ENCODE data around the gene CEMP1.

The CEMP1 gene

DNA sequence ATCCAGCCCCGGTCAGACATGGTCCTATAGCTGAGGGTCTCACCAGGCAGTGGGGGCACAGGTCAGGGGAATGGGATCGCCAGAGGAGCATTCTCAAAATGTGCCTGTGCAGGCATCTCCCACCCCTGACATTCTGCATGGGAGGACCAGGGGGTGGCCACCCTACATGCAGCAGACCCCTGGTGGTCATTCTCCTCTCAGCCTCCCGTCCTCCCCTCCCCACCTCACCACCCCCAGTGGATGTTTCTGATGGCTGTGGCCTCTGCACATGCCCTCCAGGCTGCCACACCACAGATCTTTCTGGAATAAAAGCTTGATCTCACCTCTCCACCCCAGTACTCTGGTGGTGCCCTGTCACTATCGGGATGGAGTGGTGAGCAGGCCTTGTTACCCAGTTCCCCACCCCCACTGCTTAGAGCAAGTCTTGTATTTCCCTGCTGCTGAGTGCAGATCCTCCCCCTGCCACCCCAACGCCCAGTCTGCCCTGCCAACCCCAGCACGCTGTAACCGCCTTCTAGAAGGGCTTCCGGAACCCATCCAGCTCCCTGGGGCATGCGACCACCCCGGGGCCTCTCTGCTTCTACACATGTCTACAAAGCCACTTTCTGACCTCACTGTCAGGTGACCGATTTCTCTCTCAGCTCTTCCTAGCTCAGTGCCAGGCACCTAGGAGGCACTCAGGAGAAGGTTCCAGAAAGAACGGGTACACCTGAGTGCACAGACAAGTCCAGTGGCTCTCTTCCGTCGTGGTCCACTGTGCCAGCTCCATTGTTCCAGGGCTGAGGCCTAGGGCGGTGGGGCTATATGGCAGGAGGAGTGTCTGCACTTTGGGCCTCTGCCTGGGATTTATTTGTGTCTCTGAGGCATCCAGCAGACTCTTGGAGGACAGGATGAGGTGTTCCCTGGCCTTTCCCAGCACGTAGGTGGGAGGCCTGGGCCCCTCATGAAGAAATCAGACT lies 47.0 kb downstream of the CEMP1 start:
- no peak for DNase-seq

DNA sequence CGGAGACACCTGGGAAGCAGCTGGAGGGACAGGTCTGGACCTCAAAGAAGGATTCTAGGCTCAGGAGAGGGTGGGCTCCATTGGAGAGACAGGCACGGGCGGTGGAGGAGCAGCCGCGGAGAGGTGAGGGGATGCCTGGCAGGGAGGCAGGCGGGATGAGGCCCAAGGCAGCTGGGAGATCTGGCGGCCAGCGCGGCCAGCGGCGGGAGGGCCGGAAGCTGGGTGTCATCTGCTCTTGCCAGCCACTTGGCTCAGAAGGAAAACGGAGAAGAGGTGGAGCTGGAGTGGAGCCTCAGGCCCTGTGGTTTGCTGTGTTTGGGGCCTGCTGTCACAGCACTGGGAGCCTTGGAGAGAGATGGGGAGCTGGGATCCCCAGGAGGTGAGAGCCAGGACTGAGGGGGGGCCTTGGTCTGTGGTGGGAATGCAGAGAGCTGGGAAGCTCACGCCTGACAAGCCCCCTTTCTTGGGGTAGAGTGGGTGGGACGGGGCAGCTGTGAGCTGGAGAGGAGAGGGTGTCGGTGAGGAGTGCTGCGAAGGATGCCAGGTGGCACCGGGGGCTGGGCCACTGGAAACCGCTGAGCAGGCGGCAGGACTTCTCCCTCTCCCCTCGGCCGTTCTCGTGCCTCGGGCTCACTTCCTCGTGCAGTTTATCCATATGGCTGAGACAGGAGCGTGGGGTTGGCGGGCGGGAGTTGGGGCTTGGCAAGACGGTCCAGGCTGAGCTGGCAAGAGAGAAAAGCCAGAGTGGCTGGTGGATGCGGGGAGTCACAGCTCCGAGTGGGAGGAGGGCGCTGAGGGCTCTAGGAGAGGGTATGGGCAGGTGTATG lies 48.3 kb downstream of the CEMP1 start:
- peak in 1 of 2 experiments; percentile 37 for DNase-seq

- DNase-seq: no peak
Observed at GRCh38 chr16:2482249-2482648, 49.0 kb downstream of the CEMP1 start.

DNA sequence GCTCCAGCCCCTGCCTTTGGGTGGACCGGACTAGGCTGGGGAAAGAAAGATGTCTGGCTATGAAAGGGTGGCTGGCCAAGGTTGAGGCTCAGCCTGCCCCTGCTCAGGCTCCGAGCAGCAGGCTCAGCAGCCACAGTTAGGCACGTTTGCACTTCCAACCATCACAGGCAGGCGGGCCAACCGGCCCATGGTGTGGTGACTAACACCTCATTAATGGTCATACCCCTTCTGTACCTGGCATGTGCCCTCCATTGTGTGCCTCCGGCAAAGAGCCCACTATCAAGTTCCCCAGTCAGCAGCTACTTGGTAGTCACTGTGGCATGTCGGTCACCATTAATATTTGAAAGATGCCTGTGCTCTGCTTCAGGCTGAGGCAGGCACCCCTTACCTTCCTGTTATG lies 49.5 kb downstream of the CEMP1 start:
- DNase-seq: no peak

- DNase-seq: no peak
Observed at GRCh38 chr16:2480948-2481347, 50.3 kb downstream of the CEMP1 start.

Data from NCI-H2081 (cell line).